Muscle layer of colon (tissue), 2 donors: ENCODE measurements around the gene BIRC6.
"Not testable (repeated sequence)": the region's sequence is repeated elsewhere in the genome, so short reads cannot be mapped to it uniquely, and the experiment has no call there.

Experiments
- H3K27ac ChIP-seq: one replicate; pipeline ENCODE4 v1.7.0; 2013; ENCODE audit warnings: low read depth, mild to moderate bottlenecking, low read length, moderate library complexity
- H3K27me3 ChIP-seq, 2 donors: one replicate each; pipeline ENCODE4 v1.7.0; 2013; ENCODE audit warnings: low read length in 2 of 2, mild to moderate bottlenecking in 2 of 2; ENCODE audit not compliant: insufficient read depth in 2 of 2, control insufficient read depth in 1 of 2
- H3K36me3 ChIP-seq: one replicate; pipeline ENCODE4 v1.7.0; 2013; ENCODE audit warnings: mild to moderate bottlenecking, low read length; ENCODE audit not compliant: insufficient read depth
- H3K4me1 ChIP-seq: one replicate; pipeline ENCODE4 v1.7.0; 2013; ENCODE audit warnings: mild to moderate bottlenecking, low read length; ENCODE audit not compliant: insufficient read depth
- H3K4me3 ChIP-seq, 2 donors: one replicate each; pipeline ENCODE4 v1.7.0; 2013; ENCODE audit warnings: low read length in 2 of 2, low read depth in 1 of 2, mild to moderate bottlenecking in 1 of 2, moderate library complexity in 1 of 2
- H3K9ac ChIP-seq: one replicate; pipeline ENCODE4 v1.7.0; 2013; ENCODE audit warnings: low read length
- H3K9me3 ChIP-seq: one replicate; pipeline ENCODE4 v1.7.0; 2013; ENCODE audit warnings: mild to moderate bottlenecking, low read length
- donor health status: abdominal sarcoma.
- donor health status: Adenocarcinoma of cecum.

BIRC6 gene

DNA sequence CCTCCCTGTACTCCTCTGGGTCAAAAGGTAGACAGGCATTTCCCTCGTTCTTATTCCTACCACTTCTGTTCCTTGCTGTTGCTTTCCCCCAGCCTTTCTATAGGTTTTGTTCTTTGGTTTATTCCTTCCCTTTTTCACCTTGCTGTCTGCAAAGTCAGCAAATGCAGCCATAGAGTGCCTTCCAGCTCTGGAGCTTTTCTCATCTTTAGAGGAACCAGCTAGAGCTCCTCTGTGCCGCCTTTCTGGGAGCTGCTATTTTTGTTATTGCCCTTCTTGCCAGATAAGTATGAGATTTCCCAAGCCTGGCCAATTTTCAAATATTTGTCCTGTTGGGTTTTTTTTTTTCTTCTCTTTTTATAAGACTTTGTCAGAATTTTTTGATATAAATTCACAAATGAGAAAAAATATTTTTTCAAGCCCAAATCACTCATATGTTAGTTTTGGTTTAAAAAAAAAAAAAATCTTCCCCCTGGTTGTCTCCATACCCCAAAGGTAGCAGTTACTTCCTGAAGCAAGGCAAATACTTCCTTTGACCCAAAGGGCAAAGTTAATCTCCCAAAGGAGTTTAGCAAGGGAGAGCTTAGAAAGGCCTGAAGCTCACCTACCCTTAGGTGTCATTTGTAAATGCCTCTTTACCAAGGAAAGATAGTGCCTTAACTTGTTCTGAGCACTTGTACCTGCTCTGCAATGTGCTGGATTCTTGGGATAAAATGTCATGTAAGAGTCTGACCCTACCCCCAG lies 265.9 kb downstream of the BIRC6 start:
- Histone ChIP-seq H3K9me3 (no peaks in the 10 kb centered on the region), H3K4me3 (no peak overlapping the region), H3K4me1 (no peaks in the 10 kb centered on the region), H3K27ac (no peak overlapping the region), H3K9ac (no peak overlapping the region), H3K27me3 (no peaks in the 10 kb centered on the region), H3K36me3 (peaks cover 19% of the 10 kb centered on the region)

DNA sequence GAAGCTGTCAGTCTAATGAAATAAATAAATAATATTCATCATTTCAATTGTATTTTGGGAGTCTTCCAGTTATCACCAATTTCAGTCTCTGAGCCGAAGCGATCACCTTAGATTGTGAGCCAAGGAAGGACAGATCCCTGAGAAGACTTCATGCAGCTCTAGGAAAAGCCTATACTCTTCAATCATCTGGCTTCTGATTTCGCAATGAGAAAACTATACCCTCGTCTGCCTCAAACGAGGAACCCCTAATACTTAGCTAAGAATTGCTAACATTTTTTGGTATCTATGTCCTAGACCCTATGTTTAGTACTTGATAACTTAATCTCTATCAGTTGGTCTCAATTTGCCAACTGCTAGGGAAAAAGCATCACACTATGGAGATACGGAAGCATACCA lies 266.5 kb downstream of the BIRC6 start:
- Histone ChIP-seq H3K27ac (no peak overlapping the region), H3K9ac (no peak overlapping the region), H3K4me3 (no peak overlapping the region), H3K4me1 (no peaks in the 10 kb centered on the region), H3K27me3 (no peaks in the 10 kb centered on the region), H3K36me3 (peaks cover 17% of the 10 kb centered on the region), H3K9me3 (no peaks in the 10 kb centered on the region)

GRCh38 chr2:32624812-32625211 lies 268.0 kb downstream of the BIRC6 start:
- H3K27ac ChIP-seq, result no peak overlapping the region
- H3K9ac ChIP-seq, result no peak overlapping the region
- no peaks in the 10 kb centered on the region for H3K9me3 ChIP-seq
- no peak overlapping the region for H3K4me3 ChIP-seq
- peaks cover 9% of the 10 kb centered on the region for H3K4me1 ChIP-seq
- H3K36me3 ChIP-seq, result peaks cover 2% of the 10 kb centered on the region
- H3K27me3 ChIP-seq, result no peaks in the 10 kb centered on the region

DNA sequence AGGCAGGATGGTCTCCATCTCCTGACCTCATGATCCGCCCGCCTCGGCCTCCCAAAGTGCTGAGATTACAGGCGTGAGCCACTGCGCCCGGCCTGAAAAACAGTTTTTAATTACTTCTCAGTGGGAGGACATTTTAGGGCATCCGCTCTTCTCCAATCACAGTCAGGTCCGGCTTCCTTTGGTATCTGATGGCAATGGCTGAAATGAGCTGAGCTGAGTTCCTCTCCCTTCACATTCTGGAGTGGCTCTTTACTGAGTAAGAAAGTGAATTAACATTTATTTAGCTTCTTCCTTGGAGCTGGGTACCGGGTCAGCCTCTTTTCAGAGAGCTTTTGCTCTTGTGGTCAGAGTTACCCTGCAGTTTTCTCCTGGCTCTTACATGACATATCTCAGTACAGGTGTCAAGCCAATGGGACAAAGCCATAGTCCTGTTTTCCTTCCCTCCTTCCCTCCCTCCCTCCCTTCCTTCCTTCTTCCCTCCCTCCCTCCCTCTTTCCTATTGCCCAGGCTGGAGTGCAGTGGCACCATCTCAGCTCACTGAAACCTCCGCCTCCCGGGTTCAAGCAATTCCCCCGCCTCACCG lies 269.9 kb downstream of the BIRC6 start:
- Histone ChIP-seq H3K4me3 (peak overlapping the region in 1 of 2 donors; percentile 100), H3K27ac (no peak overlapping the region), H3K4me1 (peaks cover 9% of the 10 kb centered on the region), H3K9me3 (no peaks in the 10 kb centered on the region), H3K27me3 (no peaks in the 10 kb centered on the region), H3K36me3 (no peaks in the 10 kb centered on the region), H3K9ac (no peak overlapping the region)

DNA sequence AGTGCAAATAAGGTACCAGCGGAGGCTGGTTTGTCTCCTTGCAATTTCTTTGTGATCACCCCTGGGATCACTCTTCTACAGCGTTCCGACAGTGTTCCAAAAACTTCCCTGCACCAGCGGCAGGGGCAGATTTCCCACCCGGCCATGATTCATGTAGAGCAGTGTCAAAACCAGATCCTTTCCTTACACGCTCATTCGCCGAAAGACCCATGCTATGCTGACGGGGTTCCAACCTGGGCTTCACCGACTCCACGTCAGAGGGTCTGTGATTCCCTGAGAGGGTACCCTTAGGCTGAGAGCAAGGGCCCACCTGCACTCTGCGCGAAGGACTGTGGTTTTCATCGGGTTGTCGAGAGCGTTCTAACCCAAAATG lies 270.6 kb downstream of the BIRC6 start:
- Histone ChIP-seq H3K4me3 (peak overlapping the region; percentile 77 to 100), H3K36me3 (no peaks in the 10 kb centered on the region), H3K27me3 (no peaks in the 10 kb centered on the region), H3K27ac (peak overlapping the region; percentile 73), H3K4me1 (peaks cover 9% of the 10 kb centered on the region), H3K9me3 (no peaks in the 10 kb centered on the region), H3K9ac (peak overlapping the region; percentile 85)

DNA sequence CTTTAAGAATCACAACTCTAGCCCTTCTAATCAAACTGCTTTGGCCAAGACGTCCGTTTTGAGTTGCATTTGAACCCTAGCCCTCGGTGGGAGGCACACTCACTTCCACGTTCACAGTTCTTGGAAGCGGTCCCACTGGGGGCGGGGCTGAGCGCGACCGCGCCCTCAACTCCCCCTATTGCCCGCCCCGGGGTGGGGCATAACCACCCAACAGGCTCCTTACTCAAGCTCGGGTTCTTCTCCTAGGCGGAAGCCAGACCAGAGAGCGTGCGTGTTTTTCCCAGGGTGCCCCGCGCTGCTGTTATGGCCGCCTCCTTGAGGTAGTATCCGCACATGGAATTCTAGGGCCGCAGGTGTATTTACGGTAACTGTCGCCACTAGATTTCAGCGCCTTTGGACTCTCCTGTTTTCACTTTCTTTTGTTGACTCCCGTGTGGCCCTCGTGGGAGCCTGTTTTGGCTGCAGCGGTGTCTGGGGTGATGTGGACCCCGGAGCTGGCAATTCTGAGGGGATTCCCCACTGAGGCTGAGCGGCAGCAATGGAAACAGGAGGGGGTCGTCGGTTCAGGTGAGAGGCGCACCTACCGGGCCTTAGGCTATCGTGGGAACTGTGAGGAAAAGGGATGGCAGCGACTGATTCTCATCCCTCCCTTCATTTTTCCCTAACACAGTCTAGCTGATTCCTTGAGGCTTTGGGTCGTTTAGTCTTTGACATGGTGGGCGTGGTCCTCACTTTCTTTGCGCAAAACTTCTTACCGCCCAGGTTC lies 271.2 kb downstream of the BIRC6 start, which contains the start of gene TTC27:
Gene TTC27, plus strand, starts transcription at position 237 of the 766 bp plus-strand sequence. Its CDS starts 243 bp downstream, at position 480.
- H3K4me1 ChIP-seq, result peaks cover 9% of the 10 kb centered on the region
- no peaks in the 10 kb centered on the region for H3K9me3 ChIP-seq
- H3K27ac ChIP-seq, result peak within 1 kb of the TSS; percentile 73
- H3K9ac ChIP-seq, result peak within 1 kb of the TSS; percentile 85
- H3K4me3 ChIP-seq, result peak within 1 kb of the TSS; percentile 77 to 100
- H3K27me3 ChIP-seq, result no peaks in the 10 kb centered on the region
- H3K36me3 ChIP-seq, result no peaks in the 10 kb centered on the region

GRCh38 chr2:32632089-32632488 lies 275.3 kb downstream of the BIRC6 start:
- peaks cover 9% of the 10 kb centered on the region for H3K4me1 ChIP-seq
- H3K9me3 ChIP-seq, result no peaks in the 10 kb centered on the region
- no peak overlapping the region for H3K9ac ChIP-seq
- H3K27me3 ChIP-seq, result no peaks in the 10 kb centered on the region
- no peak overlapping the region for H3K27ac ChIP-seq
- peaks cover 20% of the 10 kb centered on the region for H3K36me3 ChIP-seq
- no peak overlapping the region for H3K4me3 ChIP-seq

- Histone ChIP-seq H3K9ac (no peak overlapping the region), H3K36me3 (peaks cover 20% of the 10 kb centered on the region), H3K9me3 (no peaks in the 10 kb centered on the region), H3K4me1 (peaks cover 9% of the 10 kb centered on the region), H3K4me3 (no peak overlapping the region), H3K27me3 (no peaks in the 10 kb centered on the region), H3K27ac (no peak overlapping the region)
Observed at GRCh38 chr2:32633040-32633439, 276.2 kb downstream of the BIRC6 start.

- H3K9me3 ChIP-seq, H3K9ac ChIP-seq, H3K4me3 ChIP-seq, H3K27ac ChIP-seq, H3K4me1 ChIP-seq, H3K27me3 ChIP-seq: not testable (repeated sequence)
- H3K36me3 ChIP-seq, result peaks cover 38% of the 10 kb centered on the region
Observed at GRCh38 chr2:32638548-32638947, 281.7 kb downstream of the BIRC6 start.

- no peaks in the 10 kb centered on the region for H3K9me3 ChIP-seq
- no peaks in the 10 kb centered on the region for H3K27me3 ChIP-seq
- H3K36me3 ChIP-seq, result peaks cover 33% of the 10 kb centered on the region
- no peak overlapping the region for H3K27ac ChIP-seq
- H3K9ac ChIP-seq, result no peak overlapping the region
- H3K4me1 ChIP-seq, result no peaks in the 10 kb centered on the region
- H3K4me3 ChIP-seq, result no peak overlapping the region
Observed at GRCh38 chr2:32641180-32641579, 284.4 kb downstream of the BIRC6 start.

- H3K9me3 ChIP-seq, result no peaks in the 10 kb centered on the region
- no peak overlapping the region for H3K4me3 ChIP-seq
- H3K27ac ChIP-seq, result no peak overlapping the region
- no peak overlapping the region for H3K9ac ChIP-seq
- peaks cover 19% of the 10 kb centered on the region for H3K36me3 ChIP-seq
- H3K4me1 ChIP-seq, result no peaks in the 10 kb centered on the region
- no peaks in the 10 kb centered on the region for H3K27me3 ChIP-seq
Observed at GRCh38 chr2:32647180-32647651, 290.4 kb downstream of the BIRC6 start.
